Fibroblast of skin of back (primary cell): ENCODE data around the gene SPEM3.

Source experiments
- DNase-seq: peaks from one replicate; pipeline ENCODE4 v3.0.0-alpha.2; 2013

SPEM3 gene

DNA sequence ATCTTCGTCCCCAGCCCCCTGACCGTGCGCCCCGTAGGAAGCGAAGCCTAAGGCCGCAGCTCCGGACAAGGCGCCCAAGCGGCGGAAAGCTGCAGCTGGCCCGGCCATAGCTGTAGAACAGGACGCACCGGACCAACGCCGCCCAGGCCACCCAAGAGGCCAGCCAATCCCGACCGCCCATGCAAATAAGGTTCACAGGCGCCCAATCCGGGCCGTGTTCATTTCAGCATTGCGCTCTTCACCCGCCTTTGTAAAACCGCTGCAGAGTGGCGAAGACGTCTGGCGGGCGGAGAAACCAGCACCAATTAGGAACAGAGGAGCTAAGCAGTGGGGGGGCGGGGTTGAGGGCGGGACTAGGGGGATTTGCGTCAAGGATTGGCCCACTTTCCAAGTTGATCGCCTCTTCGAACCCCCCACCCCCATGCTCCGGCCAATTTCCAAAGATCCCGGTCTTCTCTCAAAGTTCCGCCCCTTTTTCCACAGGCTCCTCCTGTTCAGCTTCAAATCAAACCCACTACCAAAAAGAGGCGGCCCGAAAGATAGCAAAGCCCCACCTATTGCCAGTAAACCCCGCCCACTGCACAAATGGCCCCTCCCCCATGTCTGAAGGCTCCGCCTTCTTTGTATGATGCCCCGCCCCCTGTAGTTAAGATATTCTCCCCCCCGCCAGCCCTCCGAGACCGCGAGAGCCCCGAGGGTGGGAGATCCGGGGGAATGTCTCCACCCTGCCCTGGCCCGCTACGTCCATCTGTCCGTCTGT is 24.5 kb upstream of the SPEM3 start, which contains the start of gene TMEM256:
TSS of gene TMEM256 (minus strand) at position 121 of the 760 bp plus-strand sequence. CDS start at position 108, 13 bp downstream.
- peak; percentile 100 for DNase-seq

DNA sequence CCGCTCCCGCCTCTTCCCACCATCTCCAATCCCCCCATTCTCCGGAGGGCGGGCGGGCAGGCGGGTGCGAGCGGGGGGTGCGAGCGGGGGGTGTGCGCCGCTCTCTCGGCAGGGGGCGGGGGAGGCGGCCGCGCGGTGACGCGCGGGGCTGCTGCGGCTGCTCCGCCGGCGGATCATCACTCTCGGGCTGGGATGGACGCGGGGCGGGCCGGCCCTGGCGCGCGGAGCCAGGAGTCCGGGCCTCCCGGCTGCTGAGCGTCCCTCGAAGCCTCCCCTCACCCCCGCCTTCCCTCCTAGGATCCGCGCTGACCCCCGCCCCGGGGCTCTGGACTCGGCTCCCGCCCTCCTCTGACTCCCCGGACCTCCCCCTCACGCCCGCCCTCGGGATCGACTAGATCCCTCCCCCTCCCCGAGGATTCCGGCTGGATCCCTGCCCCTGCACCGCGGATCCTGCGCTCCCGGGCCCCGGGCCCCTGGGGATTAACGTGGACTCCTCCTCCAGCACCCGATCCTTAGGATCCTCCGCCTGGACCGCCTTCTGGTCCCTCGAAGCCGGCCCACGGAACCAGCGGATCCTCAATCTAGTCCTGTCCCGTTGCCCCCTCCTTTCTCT is 23.8 kb upstream of the SPEM3 start:
- peak; percentile 31 for DNase-seq

DNA sequence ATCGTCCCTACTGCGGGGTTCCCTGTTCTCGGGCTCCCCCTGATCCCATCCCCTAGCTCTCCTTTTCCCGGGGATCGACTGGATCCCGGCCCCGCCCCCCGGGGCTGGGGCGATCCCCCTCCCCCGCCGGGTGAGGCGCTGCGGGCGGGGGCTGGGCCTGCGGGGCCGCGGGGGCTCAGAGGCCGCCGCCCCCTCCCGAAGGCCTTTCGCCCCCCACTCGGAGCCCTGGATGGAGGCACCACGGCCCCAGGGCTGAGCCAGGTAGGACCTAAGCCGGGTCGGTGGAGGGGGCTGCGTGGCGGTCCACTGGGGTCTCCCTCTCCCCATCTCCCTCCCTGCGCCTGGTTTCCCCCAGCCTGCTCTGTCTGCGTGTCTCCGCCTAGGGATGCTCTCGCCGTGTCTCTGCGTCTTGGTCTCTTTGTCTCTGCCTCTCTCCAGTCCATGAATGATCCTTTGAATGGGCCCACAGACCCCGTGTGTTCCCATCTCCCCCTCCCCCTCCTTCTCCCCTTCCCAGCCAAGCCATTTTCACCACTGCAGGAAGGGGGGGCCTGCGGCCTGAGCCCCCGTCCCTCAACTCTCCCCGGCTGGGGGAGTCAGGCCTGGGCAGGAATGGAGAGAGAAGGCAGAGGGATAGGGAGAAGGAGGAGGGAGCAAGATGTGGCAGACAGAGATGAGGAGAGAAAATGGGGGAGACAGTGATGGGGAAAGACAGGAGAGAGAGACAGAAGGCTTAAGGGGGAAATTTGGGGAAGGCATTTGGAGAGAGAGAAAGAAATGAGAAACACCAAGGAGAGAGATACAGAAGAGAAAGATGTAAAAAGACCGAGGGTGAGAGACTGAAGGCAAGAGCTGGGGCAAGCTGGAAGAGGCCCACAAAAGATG is 23.1 kb upstream of the SPEM3 start:
- DNase-seq: no peak

DNA sequence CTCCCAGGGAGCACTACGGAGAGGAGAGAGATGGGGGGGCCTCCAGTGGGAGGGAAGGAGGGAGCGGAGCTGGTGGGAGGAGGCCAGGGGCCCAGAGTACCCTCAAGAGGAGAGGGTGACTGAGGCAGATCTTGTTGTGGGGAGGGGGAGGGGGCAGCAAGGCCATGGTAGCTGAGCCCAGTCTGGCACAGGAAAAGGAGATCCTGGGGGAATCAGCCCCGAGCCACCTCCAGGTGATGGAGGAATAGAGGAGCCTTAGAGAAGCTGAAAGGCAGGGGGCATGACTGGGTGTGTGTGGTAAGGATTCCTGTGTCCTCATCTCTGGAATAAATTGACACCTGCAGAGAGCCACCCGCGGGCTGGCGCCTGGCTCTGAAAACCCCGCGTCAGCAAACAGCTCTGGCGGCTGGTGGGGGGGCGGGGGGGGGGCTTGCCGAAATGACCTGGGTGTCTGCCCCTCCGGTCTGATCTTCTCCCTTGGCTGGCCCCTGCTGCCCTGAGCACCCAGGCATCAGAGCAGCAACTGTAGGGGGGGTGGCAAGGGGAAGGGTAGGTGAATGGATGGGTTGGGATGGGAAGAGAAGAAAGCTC is 22.3 kb upstream of the SPEM3 start:
- DNase-seq: no peak

DNA sequence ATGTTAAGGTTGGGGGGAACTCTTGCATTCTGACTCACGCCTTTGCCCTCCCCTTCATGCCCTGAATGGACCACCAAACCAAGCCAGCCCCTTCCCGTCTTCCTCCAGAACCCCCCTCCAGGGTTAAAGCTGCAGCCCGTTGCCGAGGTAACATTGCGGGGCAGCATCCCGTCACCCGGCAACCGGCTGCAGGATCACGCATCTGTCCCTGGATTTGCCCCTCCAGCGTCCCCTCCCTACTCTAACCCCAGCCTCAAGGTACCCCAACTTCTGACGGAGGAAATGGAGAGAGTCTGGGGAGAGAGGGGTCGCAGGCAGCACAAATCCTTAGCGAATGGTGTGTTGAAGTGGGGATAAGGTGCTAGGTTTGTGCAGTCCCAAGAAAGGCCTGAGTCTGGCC is 21.6 kb upstream of the SPEM3 start:
- no peak for DNase-seq

DNA sequence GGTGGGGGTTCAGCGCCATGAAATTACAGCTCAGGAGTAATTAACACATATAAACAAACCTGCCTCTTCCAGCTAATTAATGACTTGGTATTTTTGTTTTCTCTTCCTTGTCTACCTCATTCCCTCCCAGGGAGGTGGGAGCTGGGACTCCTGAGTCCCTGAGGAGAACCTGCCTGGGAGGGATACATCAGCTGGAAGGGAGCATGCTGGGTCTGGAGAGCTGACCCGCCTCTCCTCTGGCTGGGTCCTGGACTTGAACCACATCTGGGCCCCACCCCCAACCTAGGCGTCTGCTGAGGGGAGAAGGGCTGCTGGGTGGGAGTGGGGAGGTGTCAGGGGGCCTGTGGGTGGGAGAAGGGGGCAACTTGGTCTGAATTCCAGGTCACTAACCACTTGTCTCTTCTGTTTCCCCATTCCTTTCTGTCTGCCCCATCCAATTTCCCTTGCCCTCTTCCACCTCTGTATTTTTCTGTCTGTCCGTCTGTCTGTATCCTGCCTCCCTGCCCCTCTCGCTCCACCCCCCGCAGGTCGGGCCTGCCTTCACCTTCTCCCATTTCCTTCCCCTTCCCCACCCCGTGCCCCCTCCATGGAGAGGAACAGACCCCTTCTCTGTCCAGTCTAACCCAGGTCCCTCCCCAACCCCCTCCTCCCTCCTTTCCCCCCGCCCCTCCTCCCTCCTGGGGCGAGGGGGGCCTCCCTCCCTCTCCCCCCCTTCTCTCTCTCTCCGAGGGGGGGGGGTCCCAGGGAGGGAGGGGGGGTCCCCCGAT is 21.0 kb upstream of the SPEM3 start, which contains the start of gene NLGN2:
TSS of gene NLGN2 (plus strand) at position 361 of the 767 bp plus-strand sequence. CDS start 411 bp downstream, outside the sequence.
- DNase-seq: no peak

DNA sequence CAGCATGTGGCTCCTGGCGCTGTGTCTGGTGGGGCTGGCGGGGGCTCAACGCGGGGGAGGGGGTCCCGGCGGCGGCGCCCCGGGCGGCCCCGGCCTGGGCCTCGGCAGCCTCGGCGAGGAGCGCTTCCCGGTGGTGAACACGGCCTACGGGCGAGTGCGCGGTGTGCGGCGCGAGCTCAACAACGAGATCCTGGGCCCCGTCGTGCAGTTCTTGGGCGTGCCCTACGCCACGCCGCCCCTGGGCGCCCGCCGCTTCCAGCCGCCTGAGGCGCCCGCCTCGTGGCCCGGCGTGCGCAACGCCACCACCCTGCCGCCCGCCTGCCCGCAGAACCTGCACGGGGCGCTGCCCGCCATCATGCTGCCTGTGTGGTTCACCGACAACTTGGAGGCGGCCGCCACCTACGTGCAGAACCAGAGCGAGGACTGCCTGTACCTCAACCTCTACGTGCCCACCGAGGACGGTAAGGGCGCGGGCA is 20.4 kb upstream of the SPEM3 start:
- DNase-seq: no peak

DNA sequence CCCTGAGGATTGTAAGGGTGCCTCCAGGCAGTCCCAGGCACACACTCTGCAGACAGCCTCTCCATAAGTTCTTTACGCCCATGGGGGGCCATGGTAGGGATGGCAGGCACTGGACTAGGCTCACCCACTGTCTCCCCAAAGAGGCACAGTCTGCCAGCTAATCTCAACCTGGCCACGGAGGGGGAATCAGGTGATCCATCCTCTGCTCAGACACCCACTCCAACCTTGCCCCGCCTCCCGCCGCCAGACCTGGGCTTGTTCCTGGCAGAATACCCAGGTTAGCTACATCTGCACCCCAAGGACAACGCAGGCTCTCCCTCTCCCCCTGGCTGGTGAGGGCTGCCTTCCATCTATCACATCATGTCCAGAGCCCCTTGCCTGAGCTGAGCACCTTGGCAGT is 19.8 kb upstream of the SPEM3 start:
- no peak for DNase-seq

DNA sequence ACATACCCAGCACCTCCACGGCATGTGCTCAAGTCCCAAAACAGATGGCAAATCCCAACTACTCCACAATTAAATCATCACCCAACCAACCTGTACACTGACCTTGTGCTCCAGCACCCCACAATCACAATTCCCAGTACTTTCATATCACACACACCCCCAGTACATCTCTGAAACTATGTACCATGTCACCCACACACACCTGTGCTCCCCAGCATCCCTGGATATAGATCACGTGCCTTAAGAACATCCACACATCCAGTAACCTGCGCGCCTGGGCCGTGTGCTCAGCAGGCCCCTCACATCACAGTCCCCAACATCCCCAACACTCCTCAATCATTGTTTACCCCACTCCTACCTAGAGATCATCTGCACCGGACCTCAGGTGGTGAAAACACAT is 18.9 kb upstream of the SPEM3 start:
- DNase-seq: no peak

DNA sequence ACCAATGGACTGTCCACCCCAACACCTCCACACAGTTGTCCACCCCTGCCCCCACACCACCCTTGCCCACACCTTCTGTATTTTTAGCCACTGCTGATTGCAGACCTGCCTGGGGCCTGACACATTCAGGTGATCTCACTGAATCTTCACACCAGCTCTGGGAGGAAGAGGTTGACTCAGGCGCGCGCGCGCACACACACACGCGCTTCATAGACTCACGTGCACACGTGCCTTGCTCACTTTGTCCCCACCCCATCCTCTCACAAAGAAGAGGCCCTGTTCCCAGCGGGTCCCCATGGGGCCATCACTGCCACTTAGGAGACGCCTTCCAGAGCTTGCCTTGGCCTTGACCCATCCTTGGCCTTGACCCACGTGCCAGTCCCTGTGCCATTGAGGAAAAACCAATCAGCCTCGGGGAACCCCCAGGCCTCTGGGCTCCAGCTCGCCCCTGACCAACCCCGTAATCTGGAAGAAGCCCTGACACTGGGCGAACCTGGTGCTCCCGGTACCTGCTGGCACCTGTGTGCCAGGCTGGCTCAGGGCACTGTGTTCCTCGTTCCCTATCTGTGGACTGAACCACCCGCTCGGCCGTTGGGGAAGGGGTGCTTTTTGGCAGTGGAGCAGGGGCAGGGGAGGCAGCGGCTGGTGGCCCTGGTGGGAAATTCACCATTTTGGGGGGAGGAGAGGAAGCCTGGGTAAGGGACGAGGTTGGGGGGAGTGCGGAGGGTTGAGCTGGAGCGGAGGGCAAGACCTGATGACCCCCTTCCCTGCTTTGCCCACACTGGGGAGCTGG is 17.8 kb upstream of the SPEM3 start:
- no peak for DNase-seq

DNA sequence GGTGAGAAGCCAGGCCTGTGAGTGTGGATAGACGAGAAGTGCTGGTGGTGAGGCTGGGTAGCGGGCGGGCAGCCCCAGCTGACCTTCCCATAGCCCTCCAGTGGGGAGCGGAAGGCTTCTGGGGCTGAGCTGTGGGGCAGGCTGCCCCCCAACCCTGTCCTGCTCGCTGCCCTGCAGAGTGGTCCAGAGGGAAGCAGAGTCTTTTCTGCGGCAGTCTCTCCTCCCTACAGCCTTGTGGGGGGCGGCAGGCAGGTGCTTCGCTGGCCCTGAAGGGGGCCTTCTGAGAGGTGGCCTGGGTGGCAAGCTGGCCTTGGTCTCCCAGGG is 17.3 kb upstream of the SPEM3 start:
- DNase-seq: no peak

DNA sequence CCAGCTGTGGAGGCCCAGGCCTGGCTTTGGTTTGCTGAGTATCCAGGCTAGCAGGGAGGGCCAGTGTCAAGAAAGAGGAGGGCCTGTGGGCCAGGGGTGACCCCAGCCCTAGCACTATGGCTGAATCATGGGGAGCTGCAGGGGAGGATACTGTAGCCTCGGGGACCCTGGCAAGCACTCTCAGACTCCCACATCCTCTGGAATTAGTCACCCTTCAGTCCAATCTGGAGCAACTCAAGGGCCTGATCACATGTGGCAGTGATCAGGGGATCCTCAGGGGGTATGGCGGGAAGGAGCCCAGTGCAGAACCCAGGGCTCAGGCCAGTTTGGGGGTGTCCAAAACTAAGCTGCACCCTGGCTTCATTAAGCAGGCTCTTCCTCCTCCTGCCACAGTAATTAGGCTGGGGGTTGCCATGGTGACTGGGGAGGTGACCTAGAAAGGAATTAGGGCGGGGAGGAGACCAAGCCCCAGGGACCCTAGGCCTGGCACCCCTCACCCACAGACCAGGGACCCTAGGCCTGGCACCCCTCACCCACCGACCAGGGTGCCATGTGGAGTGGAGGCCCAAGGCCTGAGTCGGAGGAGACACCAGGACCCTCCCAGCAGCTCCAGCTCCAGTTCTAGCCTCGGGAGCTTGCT is 15.2 kb upstream of the SPEM3 start:
- DNase-seq: no peak

DNA sequence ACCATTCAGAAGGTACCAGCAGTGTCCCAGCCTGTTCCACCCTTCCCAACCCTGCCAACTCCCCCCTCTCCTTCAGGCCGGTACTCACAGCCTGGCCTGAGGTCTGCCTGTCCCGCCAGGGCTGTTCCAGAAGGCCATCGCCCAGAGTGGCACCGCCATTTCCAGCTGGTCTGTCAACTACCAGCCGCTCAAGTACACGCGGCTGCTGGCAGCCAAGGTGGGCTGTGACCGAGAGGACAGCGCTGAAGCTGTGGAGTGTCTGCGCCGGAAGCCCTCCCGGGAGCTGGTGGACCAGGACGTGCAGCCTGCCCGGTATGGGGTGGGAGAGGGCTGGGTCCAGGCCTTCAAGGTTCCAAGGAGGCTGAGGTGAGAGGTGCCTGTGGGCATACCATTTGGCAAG is 13.8 kb upstream of the SPEM3 start:
- DNase-seq: no peak

DNA sequence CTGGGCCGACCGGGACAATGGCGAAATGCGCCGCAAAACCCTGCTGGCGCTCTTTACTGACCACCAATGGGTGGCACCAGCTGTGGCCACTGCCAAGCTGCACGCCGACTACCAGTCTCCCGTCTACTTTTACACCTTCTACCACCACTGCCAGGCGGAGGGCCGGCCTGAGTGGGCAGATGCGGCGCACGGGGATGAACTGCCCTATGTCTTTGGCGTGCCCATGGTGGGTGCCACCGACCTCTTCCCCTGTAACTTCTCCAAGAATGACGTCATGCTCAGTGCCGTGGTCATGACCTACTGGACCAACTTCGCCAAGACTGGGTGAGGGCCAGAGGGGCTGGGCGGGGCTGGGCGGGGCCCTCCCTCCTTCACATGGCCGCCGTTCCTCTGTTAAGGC is 12.9 kb upstream of the SPEM3 start:
- DNase-seq: no peak

DNA sequence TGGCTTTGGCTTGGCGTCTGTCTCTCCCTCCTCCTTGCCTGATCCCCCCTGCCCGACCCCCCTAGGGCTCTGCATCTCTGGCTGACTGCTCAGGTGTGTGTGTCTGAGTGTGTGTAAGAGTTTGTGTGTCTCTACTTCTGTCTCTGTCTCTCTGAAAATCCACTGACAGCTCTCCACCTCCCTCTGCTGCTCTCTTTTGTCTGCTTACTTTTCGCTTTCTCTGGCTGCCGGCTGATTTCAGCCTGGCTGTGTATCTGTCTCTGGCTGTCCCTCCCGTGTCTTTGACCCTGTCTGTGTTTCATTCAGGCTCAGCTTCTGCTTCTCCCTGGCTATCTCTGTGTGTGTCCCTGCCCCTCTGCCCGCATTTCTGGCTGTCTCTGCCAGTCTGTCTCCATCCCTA is 12.3 kb upstream of the SPEM3 start:
- DNase-seq: no peak

DNA sequence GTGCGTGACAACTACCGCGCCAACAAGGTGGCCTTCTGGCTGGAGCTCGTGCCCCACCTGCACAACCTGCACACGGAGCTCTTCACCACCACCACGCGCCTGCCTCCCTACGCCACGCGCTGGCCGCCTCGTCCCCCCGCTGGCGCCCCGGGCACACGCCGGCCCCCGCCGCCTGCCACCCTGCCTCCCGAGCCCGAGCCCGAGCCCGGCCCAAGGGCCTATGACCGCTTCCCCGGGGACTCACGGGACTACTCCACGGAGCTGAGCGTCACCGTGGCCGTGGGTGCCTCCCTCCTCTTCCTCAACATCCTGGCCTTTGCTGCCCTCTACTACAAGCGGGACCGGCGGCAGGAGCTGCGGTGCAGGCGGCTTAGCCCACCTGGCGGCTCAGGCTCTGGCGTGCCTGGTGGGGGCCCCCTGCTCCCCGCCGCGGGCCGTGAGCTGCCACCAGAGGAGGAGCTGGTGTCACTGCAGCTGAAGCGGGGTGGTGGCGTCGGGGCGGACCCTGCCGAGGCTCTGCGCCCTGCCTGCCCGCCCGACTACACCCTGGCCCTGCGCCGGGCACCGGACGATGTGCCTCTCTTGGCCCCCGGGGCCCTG is 11.5 kb upstream of the SPEM3 start:
- DNase-seq: no peak

DNA sequence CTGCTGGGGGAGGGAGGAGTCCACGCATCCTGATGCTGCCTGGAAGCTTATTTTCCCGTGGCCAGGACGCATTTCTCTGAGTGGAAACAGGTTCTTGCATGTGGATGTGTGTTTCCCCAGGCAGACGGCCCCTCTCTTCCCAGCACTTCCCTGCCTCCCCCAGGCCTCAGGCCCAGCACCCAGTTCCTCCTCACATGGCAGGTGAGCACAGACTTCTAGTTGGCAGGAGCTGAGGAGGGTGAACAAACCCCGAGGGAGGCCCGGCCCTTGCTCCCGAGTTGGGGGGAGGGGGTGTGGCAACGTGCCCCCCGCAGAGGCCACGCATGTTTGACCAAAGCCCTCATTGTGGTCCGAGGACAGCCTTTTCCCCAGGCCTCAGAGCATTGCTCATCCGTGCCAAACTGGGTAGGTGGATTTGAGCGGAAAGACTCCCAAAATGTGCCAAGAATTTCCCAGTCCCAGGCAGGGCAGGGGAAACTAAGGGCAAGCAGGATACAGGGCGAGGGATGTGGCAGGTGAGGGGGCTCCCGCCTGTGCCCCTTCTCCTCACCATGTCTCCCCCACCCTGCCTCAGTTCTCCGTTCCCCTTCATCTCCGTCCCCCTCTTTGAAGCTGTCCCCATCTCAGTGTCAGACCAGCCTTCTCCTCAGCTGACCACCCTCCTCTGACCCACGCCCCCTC is 10.0 kb upstream of the SPEM3 start:
- DNase-seq: no peak

DNA sequence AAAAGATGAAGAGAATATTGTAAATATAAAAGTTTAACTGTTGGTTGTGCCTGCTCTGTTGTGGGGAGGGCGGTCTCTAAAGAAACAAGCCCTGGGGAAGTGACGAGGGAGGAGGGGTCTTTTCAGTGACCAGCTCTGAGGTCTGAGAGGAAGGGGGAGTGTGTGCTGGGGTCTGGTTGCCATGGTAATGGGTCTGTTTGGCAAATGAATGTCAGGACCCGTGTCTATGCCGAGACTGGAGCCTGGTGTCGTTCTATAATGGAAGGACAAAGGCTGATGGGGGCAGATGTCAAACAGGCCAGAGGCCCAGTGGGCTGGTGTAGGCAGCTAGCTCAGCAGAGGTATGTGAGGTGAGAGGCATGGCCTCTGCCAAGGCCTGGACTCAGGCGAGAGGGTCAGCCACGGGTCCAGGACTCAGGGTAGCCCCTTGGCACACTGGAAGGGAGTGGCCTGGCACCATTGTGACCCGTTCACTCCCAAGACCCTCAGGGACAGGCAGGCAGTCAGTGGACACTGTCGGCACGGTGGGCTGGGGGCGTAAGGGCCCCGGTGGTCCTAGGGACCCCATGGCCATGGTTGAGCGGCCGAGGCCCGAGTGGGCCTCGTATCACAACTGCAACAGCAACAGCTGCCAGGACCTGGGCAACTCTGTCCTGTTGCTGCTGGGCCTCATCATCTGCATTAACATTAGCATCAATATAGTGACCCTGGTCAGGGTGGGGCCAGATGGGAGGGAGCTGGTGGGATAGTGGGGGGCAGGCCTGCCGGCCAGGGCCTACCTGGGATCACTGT is 8.6 kb upstream of the SPEM3 start, which contains the start of gene SPEM1:
TSS of gene SPEM1 (plus strand) at position 506 of the 792 bp plus-strand sequence. CDS start at position 567, 61 bp downstream.
- DNase-seq: no peak

DNA sequence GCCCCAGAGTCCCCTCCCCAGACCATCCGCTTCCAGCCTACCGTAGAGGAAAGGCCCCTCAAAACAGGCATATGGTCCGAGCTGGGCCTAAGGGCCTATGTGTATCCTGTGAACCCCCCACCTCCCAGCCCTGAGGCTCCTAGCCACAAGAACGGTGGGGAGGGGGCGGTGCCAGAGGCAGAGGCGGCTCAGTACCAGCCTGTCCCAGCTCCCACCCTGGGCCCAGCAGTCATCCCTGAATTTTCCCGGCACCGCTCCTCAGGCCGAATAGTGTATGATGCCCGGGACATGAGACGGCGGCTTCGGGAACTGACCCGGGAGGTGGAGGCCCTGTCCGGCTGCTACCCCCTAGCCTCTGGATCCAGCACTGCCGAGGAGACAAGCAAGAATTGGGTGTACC is 7.5 kb upstream of the SPEM3 start:
- DNase-seq: no peak
